ENCODE results near the gene ALDH5A1.

Gene ALDH5A1

DNA sequence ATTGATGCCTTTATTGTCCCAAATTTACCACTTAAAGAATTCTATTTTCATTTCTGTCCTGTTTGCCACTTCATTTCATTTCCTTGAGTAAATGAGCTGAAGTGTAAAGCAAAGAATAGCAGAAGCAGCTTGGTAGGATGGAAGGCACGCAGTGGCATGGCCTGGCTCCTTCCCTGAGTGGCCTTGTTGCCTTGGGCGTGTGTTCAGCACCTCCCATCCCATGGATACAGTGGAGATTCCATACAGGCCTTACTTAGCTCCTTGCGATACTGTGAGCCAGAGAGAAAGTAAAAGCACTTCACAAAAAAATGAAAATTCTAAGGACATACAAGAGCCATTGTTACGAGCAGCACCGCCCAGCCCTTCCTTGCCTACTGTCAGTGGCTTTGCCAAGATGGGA, 39.6 kb downstream of the ALDH5A1 start:
- DNase-seq, result no peak

DNA sequence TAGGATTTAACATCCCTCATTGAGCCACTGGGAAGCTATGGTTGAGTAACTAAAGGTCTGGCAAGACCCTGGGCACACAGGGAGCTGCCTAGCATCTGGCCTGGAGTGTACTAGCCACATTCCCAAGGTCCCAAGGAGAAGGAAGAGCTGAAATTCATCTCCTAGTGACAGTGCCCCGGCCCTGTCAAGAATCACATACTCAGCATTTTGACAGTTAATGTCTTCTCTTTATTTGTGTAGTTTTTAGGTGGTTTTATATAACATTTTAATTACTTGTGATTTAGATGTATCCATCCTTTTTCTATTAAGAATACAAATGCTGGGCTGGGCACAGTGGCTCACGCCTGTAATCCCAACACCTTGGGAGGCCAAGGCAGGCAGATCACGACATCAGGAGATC, 40.4 kb downstream of the ALDH5A1 start:
- no peak for DNase-seq

DNA sequence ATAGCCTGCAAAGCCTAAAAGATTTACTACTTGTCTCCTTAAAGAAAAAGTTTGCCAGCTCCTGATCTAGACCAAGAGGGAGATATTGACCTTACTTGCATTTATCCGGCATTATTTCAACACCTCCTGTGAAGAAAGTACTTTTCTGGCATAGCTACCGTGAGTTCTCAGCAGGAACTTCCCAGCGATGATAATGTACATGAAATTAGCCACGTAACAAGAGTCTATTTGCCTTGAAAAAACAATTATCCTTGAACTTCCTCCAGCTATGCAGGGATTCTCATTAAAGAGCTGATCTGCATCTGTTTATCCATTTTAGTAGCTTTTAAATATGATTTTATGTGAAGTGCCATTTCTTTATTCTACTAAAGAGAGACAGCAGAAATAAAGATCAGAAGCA, 41.7 kb downstream of the ALDH5A1 start:
- DNase-seq, result no peak

DNA sequence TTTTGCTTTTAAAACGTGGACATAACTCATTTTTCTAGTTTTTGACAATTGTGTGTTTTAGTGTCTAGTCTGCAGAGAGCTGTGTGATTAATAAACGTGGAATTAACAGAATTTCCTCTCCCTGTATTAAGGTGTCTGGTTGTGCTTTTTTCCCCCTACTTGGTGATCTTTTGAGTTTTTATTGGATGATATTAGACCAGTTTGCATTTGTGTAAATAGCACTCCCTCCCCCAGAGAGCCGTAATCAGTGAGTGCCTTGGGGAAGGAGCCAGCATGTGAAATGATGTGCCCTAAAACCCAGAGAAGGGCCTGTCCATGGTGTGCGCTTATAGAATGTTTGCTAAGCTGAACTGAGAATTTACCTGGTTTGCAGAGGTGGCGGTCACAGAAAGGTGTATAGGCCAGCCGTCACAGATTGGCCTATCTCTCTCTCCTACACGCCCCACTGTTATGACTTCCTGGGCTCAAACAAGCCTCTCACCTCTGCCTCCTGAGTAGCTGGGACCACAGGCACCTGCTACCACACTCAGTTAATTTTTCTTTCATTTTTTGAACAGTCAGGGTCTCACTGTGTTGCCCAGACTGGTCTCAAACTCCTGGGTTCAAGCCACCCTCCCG, 42.4 kb downstream of the ALDH5A1 start:
- DNase-seq, result no peak

DNA sequence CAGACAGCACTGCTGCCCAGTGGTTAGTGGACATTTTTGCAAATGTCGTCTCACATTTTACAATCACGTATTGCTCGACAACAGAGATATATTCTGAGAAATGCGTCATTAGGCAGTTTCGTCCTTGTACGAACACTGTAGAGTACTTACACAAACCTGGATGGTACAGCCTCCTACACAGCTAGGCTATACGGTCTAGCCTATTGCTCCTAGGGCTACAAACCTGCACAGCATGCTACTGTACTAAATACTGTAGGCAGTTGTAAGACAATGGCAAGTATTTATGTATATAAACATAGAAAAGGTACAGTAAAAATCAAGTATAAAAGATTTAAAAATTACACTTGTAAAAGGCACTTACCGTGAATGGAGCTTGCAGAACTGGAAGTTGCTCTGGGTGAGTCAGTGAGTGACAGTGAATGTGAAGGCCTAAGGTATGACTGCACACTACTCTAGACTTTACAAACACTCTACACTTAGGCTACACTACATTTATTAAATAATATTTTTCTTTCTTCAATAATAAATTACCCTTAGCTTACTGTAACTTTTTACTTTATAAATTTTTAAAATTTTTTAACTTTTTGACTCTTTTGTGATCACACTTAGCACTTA, 43.1 kb downstream of the ALDH5A1 start:
- DNase-seq, result no peak

DNA sequence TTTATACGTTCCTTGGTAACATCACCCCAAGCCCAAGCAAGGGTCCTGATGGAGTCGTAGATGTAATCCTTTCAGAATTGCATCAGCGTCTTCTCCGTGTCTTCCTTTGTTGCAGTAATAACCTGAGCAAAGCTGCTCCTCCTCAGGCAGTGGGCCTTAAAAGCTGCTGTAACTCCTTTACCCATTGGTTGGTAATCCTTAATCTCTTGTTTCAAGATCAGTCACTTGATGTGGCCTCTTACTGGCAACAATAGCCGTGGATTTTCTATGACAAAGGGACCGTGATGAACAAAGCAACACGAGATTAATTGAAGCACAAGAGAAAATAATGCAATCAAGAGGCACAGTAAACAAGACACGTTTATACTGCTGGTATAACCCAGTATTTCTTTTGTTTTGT, 44.6 kb downstream of the ALDH5A1 start:
- no peak for DNase-seq

DNA sequence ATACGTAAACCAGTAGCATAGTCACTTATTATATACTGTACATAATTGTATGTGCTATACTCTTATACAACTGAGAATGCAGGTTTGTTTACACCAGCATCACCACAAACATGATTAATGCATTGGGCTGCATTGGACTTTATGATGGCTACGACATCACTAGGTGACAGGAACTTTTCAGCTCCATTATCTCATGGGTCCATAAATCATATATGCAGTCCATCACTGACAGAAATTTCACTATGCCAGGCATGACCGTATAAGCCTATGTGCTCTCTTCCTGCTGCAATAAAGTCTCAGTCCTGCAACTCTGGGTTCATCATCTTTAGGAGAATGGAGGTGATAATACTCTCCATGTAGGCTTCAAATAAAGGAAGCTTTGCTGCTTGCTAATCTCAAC, 45.4 kb downstream of the ALDH5A1 start:
- no peak for DNase-seq

DNA sequence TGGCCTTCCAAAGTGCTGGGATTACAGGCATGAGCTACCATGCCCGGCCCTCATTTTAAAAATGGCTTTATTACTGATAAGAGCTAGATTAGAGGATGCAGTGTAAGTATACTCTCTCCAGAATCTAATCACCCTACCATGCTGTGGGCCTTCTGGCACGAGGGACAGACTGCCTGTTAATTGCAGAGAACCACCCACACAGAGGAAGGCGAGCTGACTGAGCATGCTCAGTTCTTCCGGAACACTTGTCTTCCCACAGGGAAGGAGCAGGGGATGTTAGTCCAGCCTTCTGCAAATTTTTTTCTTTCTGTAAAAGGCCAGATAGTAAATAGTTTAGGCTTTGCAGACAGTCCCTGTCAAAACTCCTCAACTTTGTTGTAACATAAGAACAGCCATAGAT, 48.9 kb downstream of the ALDH5A1 start:
- DNase-seq, result no peak

DNA sequence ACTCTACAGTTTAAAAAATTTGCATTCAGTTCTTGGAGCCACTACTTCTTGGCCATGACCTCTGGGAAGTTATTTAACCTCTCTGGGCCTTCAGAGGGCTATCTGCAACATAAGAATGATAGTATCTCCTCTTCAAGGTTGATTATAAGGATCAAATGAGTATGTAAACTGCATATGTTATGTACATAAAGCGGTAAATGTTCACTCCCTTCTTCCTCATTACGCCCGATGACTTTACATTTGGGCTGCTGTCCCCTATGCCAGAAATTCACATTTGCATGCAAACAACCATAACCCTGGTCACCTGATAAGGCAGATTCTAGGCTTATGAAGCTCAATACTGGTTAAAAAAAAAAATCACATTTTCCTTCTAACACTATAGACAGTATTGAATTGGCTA, 50.4 kb downstream of the ALDH5A1 start:
- no peak for DNase-seq

DNA sequence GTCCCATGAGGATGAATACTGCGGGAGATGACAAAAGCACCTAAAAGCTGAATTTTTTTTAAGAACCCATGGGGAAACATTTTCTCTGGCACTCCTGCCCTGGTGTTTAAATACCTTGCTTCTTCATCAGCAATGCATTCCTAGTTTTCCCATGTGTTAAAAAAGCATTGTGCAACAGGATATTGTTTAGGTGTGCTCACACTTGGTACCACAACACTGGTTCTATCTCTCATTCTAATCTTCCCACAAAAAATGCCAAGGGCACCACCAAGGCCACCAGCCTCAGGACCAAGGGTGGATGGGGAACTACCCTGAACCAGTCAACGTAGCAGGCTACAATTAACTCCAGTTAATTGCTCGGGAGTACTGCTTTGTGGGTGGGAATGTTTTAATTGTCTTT, 50.9 kb downstream of the ALDH5A1 start:
- no peak for DNase-seq

DNA sequence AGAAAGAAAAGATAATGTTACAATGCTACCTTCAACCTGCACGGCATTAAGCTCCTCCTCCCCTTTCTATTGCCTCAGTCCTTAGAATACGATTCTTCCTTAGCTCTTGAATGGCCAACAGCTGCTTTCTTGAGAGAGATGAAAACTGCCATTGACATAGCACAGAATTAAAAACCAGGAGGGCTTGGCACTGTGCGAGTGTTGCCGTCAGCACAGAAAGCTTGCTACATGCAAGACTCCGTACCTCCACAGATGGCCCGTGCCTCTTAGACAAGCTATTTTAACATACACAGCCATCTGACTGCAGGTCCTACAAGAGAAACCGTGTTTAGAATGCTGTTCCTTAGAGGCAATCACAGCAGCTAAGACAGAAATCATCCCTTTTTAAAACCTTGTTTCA, 51.7 kb downstream of the ALDH5A1 start:
- DNase-seq, result no peak

DNA sequence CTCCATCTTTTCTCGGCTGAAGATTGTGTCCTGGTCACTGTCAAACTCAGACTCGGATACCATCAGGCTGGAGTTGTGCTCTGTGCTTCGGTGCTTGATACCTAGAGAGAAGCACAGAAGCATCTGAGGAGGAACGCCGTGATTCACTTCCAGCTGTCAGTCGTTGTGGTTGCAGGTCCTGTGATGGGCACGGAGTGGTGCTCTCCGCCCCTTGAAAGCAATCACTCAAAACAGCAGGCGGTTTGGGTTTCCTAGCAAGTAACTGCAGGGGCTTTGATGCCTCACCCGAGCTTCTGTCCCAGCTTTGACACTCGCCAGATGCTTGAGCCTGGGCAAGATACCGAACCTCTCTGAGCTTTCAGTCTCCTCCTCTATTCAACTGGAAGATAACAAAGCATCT, 52.5 kb downstream of the ALDH5A1 start:
- DNase-seq, result no peak

DNA sequence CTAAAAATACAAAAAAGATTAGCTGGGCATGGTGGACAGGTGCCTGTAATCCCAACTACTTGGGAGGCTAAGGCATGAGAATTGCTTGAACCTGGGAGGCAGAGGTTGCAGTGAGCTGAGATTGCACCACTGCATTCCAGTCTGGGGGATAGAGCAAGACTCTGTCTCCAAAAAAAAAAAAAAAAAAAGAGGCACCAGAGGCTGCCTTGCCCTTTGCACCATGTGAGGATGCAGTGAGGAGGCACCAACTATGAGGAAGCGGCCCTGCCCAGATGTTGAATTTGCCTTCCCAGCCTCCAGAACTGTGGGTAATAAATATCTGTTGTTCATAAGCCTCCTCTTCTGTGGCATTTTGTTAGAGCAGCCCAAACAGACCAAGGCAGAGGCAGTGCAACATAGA, 54.4 kb downstream of the ALDH5A1 start:
- DNase-seq, result no peak

DNA sequence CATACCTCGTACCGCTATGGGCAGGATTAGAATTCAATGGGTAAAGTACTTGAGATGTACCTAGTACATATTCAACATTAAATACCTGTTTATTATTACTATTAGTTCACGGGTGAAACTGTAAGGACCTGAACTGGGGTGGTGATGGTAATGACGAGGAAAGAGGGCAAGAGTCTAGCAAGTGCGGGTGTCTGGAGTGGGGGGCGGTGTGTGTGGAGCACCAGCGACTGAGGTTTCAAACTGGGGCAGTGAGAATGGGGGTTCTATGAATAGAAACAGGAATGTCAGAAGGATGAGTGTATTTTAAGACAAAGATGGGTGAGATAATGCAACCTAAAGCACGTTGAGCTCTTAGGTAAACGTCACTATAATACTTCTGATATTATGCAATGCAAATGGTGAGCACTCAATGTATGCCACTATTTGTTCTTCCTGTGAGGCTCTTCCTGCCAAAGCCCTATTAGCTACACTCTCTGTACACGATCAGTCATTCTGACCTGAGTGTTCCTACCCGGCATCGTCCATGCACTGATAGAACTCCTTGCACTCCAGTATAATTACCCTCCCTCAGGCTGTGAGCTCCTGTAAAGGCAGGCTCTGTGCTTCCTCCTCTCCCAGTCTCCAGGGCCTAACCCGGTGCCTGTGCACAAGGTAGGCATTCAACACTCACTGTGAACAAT, 55.0 kb downstream of the ALDH5A1 start:
- peak; percentile 40 for DNase-seq

DNA sequence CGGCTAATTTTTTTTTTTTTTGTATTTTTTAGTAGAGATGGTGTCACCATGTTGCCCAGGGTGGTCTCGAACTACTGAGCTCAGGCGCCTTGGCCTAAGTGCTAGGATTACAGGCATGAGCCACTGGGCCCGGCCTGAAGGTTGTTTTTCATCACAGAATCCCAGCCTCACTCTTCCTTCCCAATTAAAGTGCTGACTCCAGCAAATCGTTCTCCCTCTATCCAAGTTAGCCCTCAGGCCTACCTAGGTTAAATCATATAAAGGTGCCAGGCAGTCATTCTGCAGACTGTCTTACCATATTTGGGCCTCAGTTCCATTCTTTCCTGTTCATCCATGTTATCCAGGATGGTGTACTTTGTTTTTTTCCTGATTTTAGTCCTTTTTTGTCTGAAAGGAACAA, 56.4 kb downstream of the ALDH5A1 start:
- DNase-seq, result no peak

DNA sequence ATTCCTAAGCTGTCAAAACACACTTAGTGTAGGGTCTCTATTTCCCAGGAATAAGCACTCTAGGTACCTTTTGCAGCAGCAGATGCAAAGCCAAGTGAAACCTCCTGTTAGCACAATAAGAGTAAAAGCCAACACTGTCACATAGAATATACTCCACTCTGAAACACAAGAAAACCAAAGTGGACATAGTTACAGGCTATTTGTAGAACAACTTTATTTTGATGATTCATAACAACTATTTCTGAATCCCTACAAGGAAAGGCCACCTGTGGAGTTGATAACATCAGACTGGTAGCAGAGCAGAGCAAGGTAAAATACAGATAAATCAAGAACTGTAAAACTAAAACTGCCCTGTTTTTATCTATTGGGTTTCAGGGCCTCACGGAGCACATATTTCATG, 59.7 kb downstream of the ALDH5A1 start:
- no peak for DNase-seq

DNA sequence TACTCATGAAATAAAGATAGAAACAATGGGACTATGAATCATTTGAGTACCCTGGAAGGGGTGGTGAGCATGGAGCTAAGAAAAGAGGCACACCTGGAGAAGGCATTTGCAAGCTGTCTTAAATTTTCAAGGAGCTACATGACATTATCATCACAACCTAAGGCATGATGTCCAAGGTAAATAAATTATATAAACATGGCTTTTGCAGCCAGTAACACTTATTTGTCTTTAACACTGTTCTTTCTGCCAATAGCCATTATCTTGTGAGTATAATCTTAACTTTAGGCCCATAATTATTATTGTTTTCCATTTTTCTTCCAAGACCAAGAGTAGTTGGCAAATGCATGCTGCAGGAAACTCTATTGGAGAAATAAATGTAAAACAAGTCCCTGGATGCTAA, 63.7 kb downstream of the ALDH5A1 start:
- DNase-seq, result no peak

DNA sequence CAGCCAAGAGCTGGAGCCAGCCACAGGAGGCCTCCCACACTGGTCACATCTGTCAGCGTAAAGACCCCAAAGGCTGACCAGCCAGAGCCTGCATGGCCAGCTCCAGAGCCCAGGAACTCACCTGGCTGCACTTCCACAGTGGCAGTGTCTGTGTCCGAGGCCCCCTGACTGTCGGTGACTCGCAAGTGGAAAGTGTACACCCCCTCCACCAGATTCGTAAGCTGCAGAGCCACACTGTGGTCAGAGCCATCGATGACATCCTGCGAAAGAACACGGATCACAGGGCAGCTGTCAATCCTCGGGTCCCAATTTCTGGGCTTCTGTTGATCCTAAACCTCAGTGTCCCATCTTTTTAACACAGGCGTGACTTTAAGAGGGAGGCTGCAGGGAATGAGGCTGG, 69.3 kb downstream of the ALDH5A1 start:
- DNase-seq, result no peak

DNA sequence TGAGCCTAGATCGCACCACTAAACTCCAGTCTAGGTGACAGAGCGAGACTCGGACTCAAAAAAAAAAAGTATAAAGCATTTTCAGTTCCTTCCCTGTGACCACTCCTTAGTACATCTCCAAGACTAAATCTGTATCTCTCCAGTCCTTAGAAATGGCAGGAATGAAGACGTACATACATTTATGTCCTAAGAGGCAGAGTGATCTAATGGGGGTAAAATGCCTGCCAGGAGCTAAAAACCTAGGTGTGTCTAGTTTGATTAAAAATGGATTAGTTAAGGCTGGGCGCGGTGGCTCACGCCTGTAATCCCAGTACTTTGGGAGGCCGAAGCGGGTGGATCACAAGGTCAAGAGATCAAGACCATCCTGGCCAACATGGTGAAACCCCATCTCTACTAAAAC, 70.4 kb downstream of the ALDH5A1 start:
- DNase-seq, result no peak

DNA sequence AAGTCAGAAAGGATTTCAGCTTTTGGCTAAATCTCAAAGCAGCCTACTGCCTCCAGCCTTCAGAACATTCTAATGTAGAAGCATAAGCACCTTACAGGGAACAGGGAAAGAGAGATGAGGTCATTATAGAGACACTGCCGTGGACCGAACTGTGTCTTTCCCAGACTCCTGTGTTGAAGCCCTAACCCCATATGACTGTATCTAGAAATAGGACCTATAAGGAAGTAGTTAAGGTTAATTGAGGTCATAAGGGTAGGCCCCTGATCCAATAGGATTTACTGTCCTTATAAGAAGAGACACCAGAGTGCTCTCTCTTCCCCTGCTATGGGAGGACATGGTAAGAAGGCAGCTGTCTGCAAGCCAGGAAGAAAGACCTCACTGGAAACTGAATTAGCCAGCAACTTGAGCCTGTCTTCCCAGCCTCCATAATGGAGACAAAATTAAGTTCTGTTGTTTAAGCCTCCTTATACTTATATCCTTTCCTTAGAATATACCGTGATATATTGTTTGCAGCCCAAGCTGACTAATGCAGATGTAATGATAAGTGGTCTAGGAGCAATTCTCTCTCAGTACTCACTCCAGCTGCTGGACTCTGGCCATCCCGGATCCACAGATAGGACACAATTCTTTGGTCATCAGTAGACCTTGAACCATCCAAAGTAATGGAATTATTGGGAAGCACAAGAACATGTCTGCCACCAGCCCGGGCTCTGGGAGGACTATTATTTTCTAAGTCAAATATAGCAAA, 71.4 kb downstream of the ALDH5A1 start:
- no peak for DNase-seq

DNA sequence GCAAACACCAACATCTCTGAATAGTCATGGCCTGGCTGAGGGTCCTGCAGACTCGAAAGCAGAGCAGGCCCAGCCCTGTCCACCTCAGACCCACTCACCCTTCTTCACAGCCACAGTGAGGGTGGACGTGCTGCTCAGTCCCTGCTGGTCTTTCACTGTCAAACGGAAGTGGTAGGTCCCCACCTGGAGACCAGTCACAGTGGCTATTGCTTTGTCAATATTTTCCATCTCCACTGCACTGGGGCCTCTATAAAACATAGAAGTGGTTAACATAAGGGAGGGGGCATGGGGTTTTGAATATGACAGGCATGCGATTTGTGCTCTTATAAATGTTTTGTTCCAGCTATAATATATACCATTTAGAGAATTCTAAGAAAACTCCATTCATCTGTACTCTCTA, 73.9 kb downstream of the ALDH5A1 start:
- no peak for DNase-seq

DNA sequence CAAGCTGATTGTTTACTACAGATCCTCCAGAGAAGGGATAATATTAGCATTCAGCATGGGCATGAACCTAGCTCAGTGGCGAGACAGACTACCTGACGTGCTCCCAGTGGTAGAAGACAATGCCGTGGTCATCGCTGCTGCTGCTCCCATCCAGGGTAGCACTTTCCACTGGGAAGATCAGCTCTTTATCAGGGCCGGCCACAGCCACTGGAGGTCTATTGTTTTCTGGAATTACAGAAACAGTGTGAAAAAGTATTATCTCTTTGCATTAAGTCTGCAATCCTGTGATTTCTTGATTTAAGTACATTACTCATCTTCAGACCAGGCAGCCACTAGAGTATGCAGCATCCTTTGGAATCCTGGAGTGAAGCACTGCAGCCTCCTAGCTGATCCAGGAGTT, 75.0 kb downstream of the ALDH5A1 start:
- no peak for DNase-seq

DNA sequence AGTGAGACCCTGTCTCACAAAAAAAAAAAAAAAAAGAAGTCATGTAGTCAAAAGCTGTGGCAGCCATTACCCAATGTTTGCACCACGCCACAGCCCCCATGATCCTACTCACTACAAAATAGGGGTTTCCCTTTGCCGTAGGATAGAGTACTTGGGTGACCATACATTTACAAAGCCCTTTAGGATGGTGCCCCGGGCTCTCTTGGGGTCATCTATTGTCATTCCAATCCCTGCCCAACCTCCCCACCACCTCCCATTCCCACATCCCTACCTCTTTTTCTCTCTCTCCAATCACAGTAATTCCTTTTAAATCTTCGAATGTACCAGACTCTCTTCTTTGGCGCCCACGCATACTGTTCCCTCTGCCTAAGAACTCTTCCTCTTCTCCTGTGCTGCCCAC, 76.6 kb downstream of the ALDH5A1 start:
- no peak for DNase-seq

DNA sequence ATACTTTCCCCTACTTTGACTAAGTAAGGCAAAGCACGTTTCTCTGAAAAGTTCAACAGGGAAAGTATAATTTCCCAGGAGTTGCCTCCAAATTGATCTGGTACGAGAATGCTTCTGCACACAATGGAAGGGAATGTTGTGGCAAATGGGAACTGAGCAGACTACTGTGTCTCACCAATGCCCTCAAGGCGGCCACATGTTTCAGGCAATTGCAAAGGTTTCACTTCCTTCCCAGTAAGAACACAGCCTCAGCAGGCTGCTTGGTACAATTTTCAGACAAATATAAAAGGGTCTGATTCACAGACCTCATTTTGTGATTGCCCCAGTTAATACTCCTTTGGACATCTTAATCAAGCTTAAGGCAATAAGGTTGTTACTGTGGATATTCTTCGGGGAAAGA, 80.0 kb downstream of the ALDH5A1 start:
- no peak for DNase-seq

Data from NCI-H2029 treated with DMSO at 0.1 percent for 48 hours (cell line).